ENCODE results near the gene SENP5.

SENP5 gene

GRCh38 chr3:196967412-196968232 is 99.9 kb downstream of the SENP5 start:
- 0 out of 2 replicates have a peak, but pooled peaks cover 6% of the 10 kb centered on the region for H3K4me1 ChIP-seq (ENCODE audit: low read length)
- peak overlapping the region; percentile 89 for H3K4me2 ChIP-seq (ENCODE audit: low read depth, low read length)
- H3K9ac ChIP-seq (ENCODE audit: low read length), result peak overlapping the region; percentile 30; the same call in 1 of the 2 replicates
- H3F3A ChIP-seq (ENCODE audit: insufficient read depth, low read length), result no peaks in the 10 kb centered on the region
- H3K9me3 ChIP-seq (replicated peaks; ENCODE audit: insufficient read depth, low read length), result no peaks in the 10 kb centered on the region
- no peak overlapping the region for H3K27ac ChIP-seq (ENCODE audit: low read length)
- no peak for TF ChIP-seq CTCF (IDR thresholded peaks at IDR 0.05; ENCODE audit: low read length)
- no peak for TF ChIP-seq EZH2 (optimal IDR thresholded peaks at IDR 0.05; ENCODE audit: low read depth, low read length)
- H3K36me3 ChIP-seq (replicated peaks; ENCODE audit: insufficient read depth, low read length), result no peaks in the 10 kb centered on the region
- H3K4me3 ChIP-seq (ENCODE audit: low read length), result peak overlapping the region; percentile 74
- no peaks in the 10 kb centered on the region for H4K20me1 ChIP-seq (ENCODE audit: insufficient read depth, low read length)
- no peaks in the 10 kb centered on the region for H3K79me2 ChIP-seq (ENCODE audit: low read length)
- no peak for DNase-seq
- peak overlapping the region; percentile 78; the same call in 1 of the 2 replicates for H2AFZ ChIP-seq (ENCODE audit: low read length)
- H3K9me2 ChIP-seq (replicated peaks; ENCODE audit: insufficient read depth, low read length), result no peaks in the 10 kb centered on the region
- H3K27me3 ChIP-seq (replicated peaks; ENCODE audit: insufficient read depth, low read length), result peaks cover 12% of the 10 kb centered on the region; the same call in 1 of the 2 replicates

- peak within 1 kb of the TSS; percentile 75 for H3K9ac ChIP-seq (ENCODE audit: low read length)
- H3K4me2 ChIP-seq (ENCODE audit: low read depth, low read length), result peak within 1 kb of the TSS; percentile 100
- no peaks in the 10 kb centered on the region for H3K9me2 ChIP-seq (replicated peaks; ENCODE audit: insufficient read depth, low read length)
- peaks cover 12% of the 10 kb centered on the region; the same call in 1 of the 2 replicates for H3K27me3 ChIP-seq (replicated peaks; ENCODE audit: insufficient read depth, low read length)
- no peaks in the 10 kb centered on the region for H3K36me3 ChIP-seq (replicated peaks; ENCODE audit: insufficient read depth, low read length)
- H3K4me3 ChIP-seq (ENCODE audit: low read length), result peak within 1 kb of the TSS; percentile 97
- H3K27ac ChIP-seq (ENCODE audit: low read length), result peak within 1 kb of the TSS; percentile 33; the same call in 1 of the 2 replicates
- 0 out of 2 replicates have a peak, but pooled peaks cover 6% of the 10 kb centered on the region for H3K4me1 ChIP-seq (ENCODE audit: low read length)
- no peaks in the 10 kb centered on the region for H4K20me1 ChIP-seq (ENCODE audit: insufficient read depth, low read length)
- DNase-seq, result peak; percentile 70
- H3K79me2 ChIP-seq (ENCODE audit: low read length), result no peaks in the 10 kb centered on the region
- peak within 1 kb of the TSS; percentile 99 for H2AFZ ChIP-seq (ENCODE audit: low read length)
- H3F3A ChIP-seq (ENCODE audit: insufficient read depth, low read length), result no peaks in the 10 kb centered on the region
- H3K9me3 ChIP-seq (replicated peaks; ENCODE audit: insufficient read depth, low read length), result no peaks in the 10 kb centered on the region
- no peak for TF ChIP-seq CTCF (IDR thresholded peaks at IDR 0.05; ENCODE audit: low read length)
- no peak for TF ChIP-seq EZH2 (optimal IDR thresholded peaks at IDR 0.05; ENCODE audit: low read depth, low read length)
- TF ChIP-seq EZH2phosphoT487 (IDR thresholded peaks at IDR 0.05; ENCODE audit: low read length), result no peak
Observed at GRCh38 chr3:196968233-196969133, 100.8 kb downstream of the SENP5 start, which contains the start of gene PIGZ. Gene PIGZ, minus strand, starts transcription at chr3:196968833. Its CDS starts 16,802 bp downstream, at chr3:196952031.

- H3K9ac ChIP-seq (ENCODE audit: low read length), result peak overlapping the region; percentile 75
- no peaks in the 10 kb centered on the region for H3F3A ChIP-seq (ENCODE audit: insufficient read depth, low read length)
- H3K4me1 ChIP-seq (ENCODE audit: low read length), result 0 out of 2 replicates have a peak, but pooled peaks cover 6% of the 10 kb centered on the region
- peak overlapping the region; percentile 99 for H2AFZ ChIP-seq (ENCODE audit: low read length)
- H4K20me1 ChIP-seq (ENCODE audit: insufficient read depth, low read length), result no peaks in the 10 kb centered on the region
- TF ChIP-seq EZH2phosphoT487 (IDR thresholded peaks at IDR 0.05; ENCODE audit: low read length), result no peak
- no peak for TF ChIP-seq EZH2 (optimal IDR thresholded peaks at IDR 0.05; ENCODE audit: low read depth, low read length)
- TF ChIP-seq CTCF (IDR thresholded peaks at IDR 0.05; ENCODE audit: low read length), result no peak
- peaks cover 12% of the 10 kb centered on the region; the same call in 1 of the 2 replicates for H3K27me3 ChIP-seq (replicated peaks; ENCODE audit: insufficient read depth, low read length)
- H3K27ac ChIP-seq (ENCODE audit: low read length), result peak overlapping the region; percentile 33; the same call in 1 of the 2 replicates
- peak; percentile 56 for DNase-seq
- peak overlapping the region; percentile 100 for H3K4me2 ChIP-seq (ENCODE audit: low read depth, low read length)
- H3K9me3 ChIP-seq (replicated peaks; ENCODE audit: insufficient read depth, low read length), result no peaks in the 10 kb centered on the region
- H3K4me3 ChIP-seq (ENCODE audit: low read length), result peak overlapping the region; percentile 97
- no peaks in the 10 kb centered on the region for H3K9me2 ChIP-seq (replicated peaks; ENCODE audit: insufficient read depth, low read length)
- no peaks in the 10 kb centered on the region for H3K36me3 ChIP-seq (replicated peaks; ENCODE audit: insufficient read depth, low read length)
- H3K79me2 ChIP-seq (ENCODE audit: low read length), result no peaks in the 10 kb centered on the region
Observed at GRCh38 chr3:196969134-196969659, 101.5 kb downstream of the SENP5 start.

All from MM.1S (cell line).